K562 (cell line): ENCODE results near the gene ARPC4. TPM values are rescaled to one million over a fixed set of nuclear protein-coding genes. Genes with fewer than 3 reads are reported as not detected.

ENCODE experiments used
- BRD4 ChIP-seq: fragments of 200-600 bp; sonication (generic); IDR thresholded peaks from 2 replicates; pipeline ENCODE4 v1.6.1; 2017; ENCODE audit warnings: inconsistent platforms
- DLX4 ChIP-seq: fragments of 250-450 bp; sonication (Bioruptor Pico); IDR thresholded peaks from 2 replicates; pipeline ENCODE4 v1.6.1; 2021; ENCODE audit warnings: mild to moderate bottlenecking
- DMBX1 ChIP-seq: fragments of 250-450 bp; sonication (Bioruptor Pico); IDR thresholded peaks from 2 replicates; pipeline ENCODE4 v1.8.0; 2022; ENCODE audit warnings: inconsistent platforms, mild to moderate bottlenecking, moderate library complexity, borderline replicate concordance
- ELF4 ChIP-seq: fragments of 450-650 bp; formaldehyde crosslinking; IDR thresholded peaks from 2 replicates; pipeline ENCODE4 v1.4.0; 2022; ENCODE audit warnings: missing genetic modification characterization
- GABPA ChIP-seq: fragments of 200-800 bp; sonication (Bioruptor generic); conservative IDR thresholded peaks from 2 replicates; pipeline ENCODE4 v1.6.1; 2016; ENCODE audit warnings: low read depth, missing genetic modification characterization, missing compliant biosample characterization
- HES1 ChIP-seq: fragments of 450-650 bp; IDR thresholded peaks from 2 replicates; pipeline ENCODE4 v1.6.1; 2016; ENCODE audit warnings: low read depth, mild to moderate bottlenecking, moderate library complexity
- HNRNPLL ChIP-seq: fragments of 200-400 bp; formaldehyde crosslinking; IDR thresholded peaks from 2 replicates; pipeline ENCODE4 v1.6.1; 2017; ENCODE audit warnings: low read length, low read depth, mild to moderate bottlenecking; ENCODE audit not compliant: poor library complexity, severe bottlenecking
- MAFF ChIP-seq: IDR thresholded peaks from 2 replicates; pipeline ENCODE4 v1.6.1; 2012; ENCODE audit warnings: low read length, improper control_type of control experiment
- PHF20 ChIP-seq: fragments of 450-650 bp; IDR thresholded peaks from 2 replicates; pipeline ENCODE4 v1.6.1; 2018; ENCODE audit not compliant: partially characterized antibody
- PHF21A ChIP-seq: fragments of 450-650 bp; IDR thresholded peaks from 2 replicates; pipeline ENCODE4 v1.6.1; 2017; ENCODE audit warnings: low read depth, borderline replicate concordance
- RBFOX2 ChIP-seq: fragments of 200-400 bp; formaldehyde crosslinking; IDR thresholded peaks from 2 replicates; pipeline ENCODE4 v1.6.1; 2017; ENCODE audit warnings: low read depth, mild to moderate bottlenecking, low read length, moderate library complexity
- SFPQ ChIP-seq: fragments of 200-400 bp; formaldehyde crosslinking; IDR thresholded peaks from 2 replicates; pipeline ENCODE4 v1.6.1; 2017; ENCODE audit warnings: mild to moderate bottlenecking, low read depth, low read length, moderate library complexity
- SP2 ChIP-seq: IDR thresholded peaks from 2 replicates; pipeline ENCODE4 v1.6.1; 2011; ENCODE audit warnings: mild to moderate bottlenecking, low read depth, low read length, moderate library complexity; ENCODE audit not compliant: poor library complexity, severe bottlenecking; ENCODE audit errors: extremely low read depth
- SREBF2 ChIP-seq: sonication (generic); formaldehyde crosslinking; IDR thresholded peaks from 2 replicates; pipeline ENCODE4 v1.4.0; 2020; ENCODE audit warnings: mild to moderate bottlenecking, missing genetic modification reagents
- TAF15 ChIP-seq: fragments of 200-400 bp; formaldehyde crosslinking; IDR thresholded peaks from 2 replicates; pipeline ENCODE4 v1.6.1; 2017; ENCODE audit warnings: mild to moderate bottlenecking, low read depth, low read length, moderate library complexity
- TARDBP ChIP-seq: fragments of 450-650 bp; IDR thresholded peaks from 2 replicates; pipeline ENCODE4 v1.6.1; 2016
- THRA ChIP-seq: fragments of 450-650 bp; IDR thresholded peaks from 2 replicates; pipeline ENCODE4 v1.6.1; 2017; ENCODE audit warnings: mild to moderate bottlenecking, moderate library complexity
- U2AF2 ChIP-seq: fragments of 200-400 bp; formaldehyde crosslinking; optimal IDR thresholded peaks from 2 replicates; pipeline ENCODE3; 2017; ENCODE audit warnings: low read depth, mild to moderate bottlenecking, low read length
- ZBTB43 ChIP-seq: sonication (generic); formaldehyde crosslinking; IDR thresholded peaks from 2 replicates; pipeline ENCODE4 v1.8.0; 2023; ENCODE audit warnings: mild to moderate bottlenecking, missing genetic modification reagents
- ZNF224 ChIP-seq: sonication (generic); formaldehyde crosslinking; IDR thresholded peaks from 2 replicates; pipeline ENCODE4 v1.8.0; 2022; ENCODE audit warnings: mild to moderate bottlenecking, missing genetic modification reagents
- ZNF507 ChIP-seq: conservative IDR thresholded peaks from 2 replicates; pipeline ENCODE4 v1.6.1; 2017; ENCODE audit warnings: missing genetic modification characterization, missing compliant biosample characterization
- ZNF57 ChIP-seq: fragments of 450-650 bp; formaldehyde crosslinking; IDR thresholded peaks from 2 replicates; pipeline ENCODE4 v1.4.0; 2020; ENCODE audit warnings: mild to moderate bottlenecking, moderate library complexity
- ZNF695 ChIP-seq: fragments of 450-650 bp; formaldehyde crosslinking; IDR thresholded peaks from 2 replicates; pipeline ENCODE4 v1.4.0; 2020; ENCODE audit warnings: mild to moderate bottlenecking, moderate library complexity
- polyA plus RNA-seq, 8 experiments: library from polyadenylated mRNA; depleted of rRNA in 4 of 8; stranded (reverse) in 5 of 8; unstranded in 3 of 8; fragments of >200 nt; fragmentation: Nextera tagmentation in 2 of 8; fragmentation: Illumina TruSeq in 1 of 8; extraction: Ambion mirVana in 2 of 8; extraction: Trizol in 1 of 8; gene quantifications; 2 replicates each; pipeline versions ENCODE4 v1.2.1 to v1.2.3, GENCODE V29; 2011 to 2014; ENCODE audit warnings: inconsistent platforms in 1 of 8, missing spikeins in 1 of 8
- total RNA-seq, 7 experiments: library from RNA; depleted of rRNA in 6 of 7; stranded (reverse); fragments of >200 nt in 6 of 7; fragmentation: Illumina TruSeq in 2 of 7; extraction: Trizol in 2 of 7; gene quantifications; 2 replicates each; pipeline versions ENCODE4 v1.2.1 to v1.2.3, GENCODE V29; 2011 to 2021; ENCODE audit warnings: low replicate concordance in 1 of 7

The ARPC4 gene
- total and polyA plus RNA-seq, 9 of the 15 experiments (the other 6 are each of a cell fraction or from before 2014, with no cell fraction given), result 20.1 to 153 (median 119) TPM

- TF ChIP-seq ZBTB43 (CRISPR knock-in tag) (no peak), PHF20 (peak; percentile 78), PHF21A (no peak), RBFOX2 (no peak), TAF15 (no peak), SREBF2 (CRISPR knock-in tag) (no peak), DLX4 (CRISPR knock-in tag) (no peak), ZNF224 (CRISPR knock-in tag) (no peak), HES1 (no peak), TARDBP (0 out of 2 replicates have a peak, but pooled peaks have one; percentile 37), THRA (no peak), SP2 (no peak), ZNF507 (tag) (no peak), DMBX1 (CRISPR knock-in tag) (0 out of 2 replicates have a peak, but pooled peaks have one; percentile 40), HNRNPLL (no peak), U2AF2 (no peak), GABPA (tag) (no peak), SFPQ (no peak), ELF4 (0 out of 2 replicates have a peak, but pooled peaks have one; percentile 22), MAFF (no peak), ZNF57 (CRISPR knock-in tag) (0 out of 2 replicates have a peak, but pooled peaks have one; percentile 39), ZNF695 (CRISPR knock-in tag) (no peak), BRD4 (no peak)
These were observed 43.6 kb upstream of the ARPC4 start (continued) for GRCh38 chr3:9749296-9749644.
